CD4-positive, CD25-positive, alpha-beta regulatory T cell (primary cell): ENCODE results near the gene TCEANC2. TPM values are rescaled to one million over a fixed set of nuclear protein-coding genes. Genes with fewer than 3 reads are reported as not detected.

Experiments
- ATAC-seq, 2 donors: fragments of 150-1000 bp; cut with Tn5 transposase; one replicate each; pipeline ENCODE4 v1.10.0; 2021; ENCODE audit warnings: low read depth in 2 of 2, moderate number of reproducible peaks in 2 of 2, moderate library complexity in 1 of 2
- DNase-seq, 3 donors: peaks; one replicate each; pipeline versions ENCODE4 v3.0.0 to v3.0.0-alpha.2; 2012 to 2022; ENCODE audit warnings: mixed read lengths in 1 of 3
- H3K27ac ChIP-seq: one replicate; pipeline ENCODE4 v1.7.0; 2013; ENCODE audit warnings: mild to moderate bottlenecking, low read length; ENCODE audit not compliant: insufficient read depth, poor library complexity, severe bottlenecking
- H3K27me3 ChIP-seq: one replicate; pipeline ENCODE4 v1.7.0; 2013; ENCODE audit warnings: low read length; ENCODE audit not compliant: control insufficient read depth, insufficient read depth
- H3K36me3 ChIP-seq: one replicate; pipeline ENCODE4 v1.7.0; 2013; ENCODE audit warnings: mild to moderate bottlenecking, low read length, moderate library complexity; ENCODE audit not compliant: control insufficient read depth, insufficient read depth
- H3K4me1 ChIP-seq: 2 replicates; pipeline ENCODE4 v1.7.0; 2013; ENCODE audit warnings: mild to moderate bottlenecking, low read length; ENCODE audit not compliant: insufficient read depth, control insufficient read depth, poor library complexity, severe bottlenecking
- H3K4me3 ChIP-seq: one replicate; pipeline ENCODE4 v1.7.0; 2013; ENCODE audit warnings: low read depth, mild to moderate bottlenecking, low read length, moderate library complexity
- H3K9me3 ChIP-seq, 2 experiments: 1 replicate in 1 of 2; 2 replicates in 1 of 2; pipeline ENCODE4 v1.7.0; 2013; ENCODE audit warnings: low read length in 2 of 2, mild to moderate bottlenecking in 1 of 2, moderate library complexity in 1 of 2; ENCODE audit not compliant: control insufficient read depth in 2 of 2
- H3K27ac Mint-ChIP-seq, 3 donors: one replicate each; pipeline ENCODE4 v1.8.0; 2020 to 2022; ENCODE audit warnings: mild to moderate bottlenecking in 3 of 3, mixed read lengths in 3 of 3, moderate library complexity in 2 of 3
- H3K27me3 Mint-ChIP-seq: one replicate; pipeline ENCODE4 v1.8.0; 2022; ENCODE audit warnings: mild to moderate bottlenecking, mixed read lengths
- H3K36me3 Mint-ChIP-seq: one replicate; pipeline ENCODE4 v1.8.0; 2020; ENCODE audit warnings: mixed read lengths
- H3K4me1 Mint-ChIP-seq, 4 donors: one replicate each; pipeline ENCODE4 v1.8.0; 2020 to 2022; ENCODE audit warnings: mixed read lengths in 4 of 4, mild to moderate bottlenecking in 1 of 4
- H3K4me3 Mint-ChIP-seq, 4 donors: one replicate each; pipeline ENCODE4 v1.8.0; 2020 to 2022; ENCODE audit warnings: mild to moderate bottlenecking in 4 of 4, mixed read lengths in 4 of 4, moderate library complexity in 3 of 4
- H3K9me3 Mint-ChIP-seq, 7 donors: one replicate each; pipeline ENCODE4 v1.8.0; 2020 to 2022; ENCODE audit warnings: mixed read lengths in 7 of 7, mild to moderate bottlenecking in 3 of 7, moderate library complexity in 2 of 7
- polyA plus RNA-seq, 4 donors: library from polyadenylated mRNA; unstranded; fragments of 300-500 nt; fragmentation: Illumina TruSeq; gene quantifications; one replicate each; pipeline ENCODE4 v1.2.3, GENCODE V29; 2021
- total RNA-seq: library from RNA; stranded (reverse); gene quantifications from one replicate; pipeline ENCODE4 v1.2.3, GENCODE V29; 2022

The TCEANC2 gene
- total and polyA plus RNA-seq, 5 donors from 2014 or later: 3.6 to 8.4 (median 6.2) TPM

DNA sequence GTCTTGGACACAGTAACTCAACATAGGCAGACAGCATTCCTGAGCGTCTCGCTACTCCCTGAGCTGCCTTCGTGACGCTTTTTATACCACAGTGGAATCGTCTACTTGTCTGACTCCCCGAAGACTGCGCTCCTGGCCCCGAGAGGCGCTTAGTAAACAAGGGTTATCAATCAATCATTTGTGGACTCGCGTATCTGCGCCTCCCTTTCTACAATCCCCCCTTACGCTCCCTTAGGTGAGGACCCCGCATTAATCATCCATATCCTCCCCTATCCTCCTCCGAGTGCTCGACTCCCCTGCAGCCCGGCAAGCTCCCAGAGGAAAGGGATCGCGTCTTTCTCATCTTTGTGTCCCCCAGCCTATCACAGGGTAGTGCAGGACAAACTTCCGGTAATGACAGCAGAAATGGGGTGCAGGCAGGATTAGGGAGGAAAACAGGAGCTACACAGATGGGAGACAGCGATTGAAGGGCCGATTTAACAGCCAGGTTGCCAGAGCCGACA, 926 bp upstream of the TCEANC2 start:
- Mint-ChIP-seq H3K9me3 (no peaks in the 10 kb centered on the region), H3K36me3 (peaks cover 17% of the 10 kb centered on the region), H3K4me3 (no peak overlapping the region), H3K27me3 (no peaks in the 10 kb centered on the region), H3K27ac (no peak overlapping the region), H3K4me1 (peaks cover under 1 to 59% (median 42%) of the 10 kb centered on the region in 4 donors)
- peaks cover 69% of the 10 kb centered on the region for H3K4me1 ChIP-seq
- H3K36me3 ChIP-seq: peaks cover 7% of the 10 kb centered on the region
- H3K27me3 ChIP-seq: no peaks in the 10 kb centered on the region
- H3K27ac ChIP-seq: peak overlapping the region; percentile 93
- DNase-seq (peak in 2 of 3 donors; percentile 43 to 60), ATAC-seq (no peak)
- peak overlapping the region; percentile 98 for H3K4me3 ChIP-seq
- no peaks in the 10 kb centered on the region for H3K9me3 ChIP-seq

DNA sequence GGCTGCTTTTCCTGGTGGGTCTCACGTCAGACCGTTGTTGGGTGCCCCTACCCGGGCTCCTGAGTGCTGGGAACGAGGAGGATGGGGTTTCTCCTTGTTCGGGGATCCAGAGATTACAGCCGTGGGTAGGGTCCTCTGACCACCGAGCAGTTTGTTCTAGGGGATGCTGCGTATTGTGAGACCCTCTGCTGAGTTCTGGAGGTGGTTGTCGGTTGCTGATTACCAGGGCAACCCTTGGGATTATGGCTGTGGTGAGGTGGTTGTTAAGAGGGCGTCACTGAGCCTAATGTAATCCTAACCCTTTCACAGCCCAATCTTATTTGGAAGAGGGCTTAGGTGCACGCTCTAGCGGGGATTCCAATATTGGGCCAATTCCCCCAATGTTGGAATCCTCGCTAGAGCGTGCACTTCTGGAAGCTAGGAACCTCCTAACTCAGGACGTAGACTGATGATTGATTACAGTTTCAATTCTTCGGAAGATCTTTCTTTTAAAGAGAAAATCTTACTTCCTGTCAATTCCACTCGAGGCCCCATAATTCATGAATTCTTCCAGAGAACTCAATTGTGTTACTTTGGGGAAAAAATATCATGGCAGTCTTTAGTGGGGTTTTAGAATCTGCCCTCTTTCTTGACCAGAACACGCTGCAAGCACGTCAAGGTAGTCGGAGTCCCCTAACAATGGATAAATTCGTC, 483 bp downstream of the TCEANC2 start:
- Histone ChIP-seq H3K27ac (peak overlapping the region; percentile 93), H3K4me3 (peak overlapping the region; percentile 98), H3K27me3 (no peaks in the 10 kb centered on the region), H3K36me3 (peaks cover 11% of the 10 kb centered on the region), H3K4me1 (peaks cover 56% of the 10 kb centered on the region), H3K9me3 (no peaks in the 10 kb centered on the region)
- ATAC-seq: no peak
- Mint-ChIP-seq H3K27ac (no peak overlapping the region), H3K4me3 (no peak overlapping the region), H3K4me1 (peaks cover 9 to 59% (median 38%) of the 10 kb centered on the region in 4 donors), H3K27me3 (no peaks in the 10 kb centered on the region), H3K36me3 (peaks cover 27% of the 10 kb centered on the region), H3K9me3 (no peaks in the 10 kb centered on the region)
- DNase-seq: peak in 2 of 3 donors; percentile 1 to 30

DNA sequence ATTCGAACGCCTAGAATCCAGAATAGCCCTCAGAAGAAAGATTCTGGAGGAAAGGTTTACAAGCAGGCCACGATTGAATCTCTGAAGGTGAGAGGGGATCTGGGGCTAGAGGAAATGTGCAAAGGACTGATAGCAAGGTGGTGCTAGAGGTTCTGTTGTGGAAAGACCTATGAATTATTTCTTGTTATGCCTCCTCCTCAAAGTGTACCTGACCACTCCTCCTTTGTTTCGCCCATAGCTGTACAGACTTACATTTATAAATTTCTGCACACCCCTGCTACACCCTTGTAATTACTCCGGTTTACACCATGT, 986 bp downstream of the TCEANC2 start:
- Mint-ChIP-seq H3K9me3 (no peaks in the 10 kb centered on the region), H3K36me3 (peaks cover 28% of the 10 kb centered on the region), H3K27ac (no peak overlapping the region), H3K4me1 (peaks cover 9 to 59% (median 35%) of the 10 kb centered on the region in 4 donors), H3K4me3 (no peak overlapping the region), H3K27me3 (no peaks in the 10 kb centered on the region)
- peak overlapping the region; percentile 93 for H3K27ac ChIP-seq
- H3K36me3 ChIP-seq: peaks cover 8% of the 10 kb centered on the region
- DNase-seq: peak in 2 of 3 donors; percentile 1 to 41
- ATAC-seq: no peak
- H3K4me3 ChIP-seq: peak overlapping the region; percentile 98
- H3K27me3 ChIP-seq: no peaks in the 10 kb centered on the region
- H3K9me3 ChIP-seq: no peaks in the 10 kb centered on the region
- H3K4me1 ChIP-seq: peaks cover 52% of the 10 kb centered on the region

GRCh38 chr1:54064299-54064698, 10.9 kb downstream of the TCEANC2 start:
- Mint-ChIP-seq H3K4me3 (no peak overlapping the region), H3K9me3 (no peaks in the 10 kb centered on the region), H3K4me1 (peaks cover 4 to 26% (median 15%) of the 10 kb centered on the region in 4 donors), H3K27ac (no peak overlapping the region), H3K36me3 (peaks cover 5% of the 10 kb centered on the region), H3K27me3 (no peaks in the 10 kb centered on the region)
- H3K27me3 ChIP-seq: no peaks in the 10 kb centered on the region
- no peak for ATAC-seq
- no peaks in the 10 kb centered on the region for H3K9me3 ChIP-seq
- no peaks in the 10 kb centered on the region for H3K36me3 ChIP-seq
- no peak overlapping the region for H3K4me3 ChIP-seq
- no peaks in the 10 kb centered on the region for H3K4me1 ChIP-seq
- no peak overlapping the region for H3K27ac ChIP-seq
- DNase-seq: no peak

- ATAC-seq: peak in 1 of 2 donors; percentile 27
Measured at GRCh38 chr1:54069791-54070170, 16.4 kb downstream of the TCEANC2 start.

GRCh38 chr1:54070171-54070837, 16.9 kb downstream of the TCEANC2 start:
- peak in 2 of 3 donors; percentile 63 to 73 for DNase-seq
- H3K27ac Mint-ChIP-seq: peak overlapping the region in 1 of 3 donors; percentile 2
- peak; percentile 91 to 94 for ATAC-seq
- no peak overlapping the region for H3K27ac ChIP-seq
- no peaks in the 10 kb centered on the region for H3K4me1 ChIP-seq
- no peaks in the 10 kb centered on the region for H3K27me3 Mint-ChIP-seq
- no peaks in the 10 kb centered on the region for H3K9me3 ChIP-seq
- H3K27me3 ChIP-seq: no peaks in the 10 kb centered on the region
- no peak overlapping the region for H3K4me3 ChIP-seq
- peaks cover 6% of the 10 kb centered on the region for H3K36me3 Mint-ChIP-seq
- H3K4me1 Mint-ChIP-seq: peaks cover 2 to 6% (median 5%) of the 10 kb centered on the region in 4 donors
- no peaks in the 10 kb centered on the region for H3K36me3 ChIP-seq
- H3K9me3 Mint-ChIP-seq: no peaks in the 10 kb centered on the region
- no peak overlapping the region for H3K4me3 Mint-ChIP-seq

More at GRCh38 chr1:54069791-54070170, 16.4 kb downstream of the TCEANC2 start:
- H3K27ac ChIP-seq: no peak overlapping the region
- H3K9me3 Mint-ChIP-seq: no peaks in the 10 kb centered on the region
- H3K27ac Mint-ChIP-seq: no peak overlapping the region
- DNase-seq: peak in 1 of 3 donors; percentile 5
- H3K4me3 ChIP-seq: no peak overlapping the region
- H3K36me3 ChIP-seq: no peaks in the 10 kb centered on the region
- peaks cover 2 to 10% (median 5%) of the 10 kb centered on the region in 4 donors for H3K4me1 Mint-ChIP-seq
- H3K4me1 ChIP-seq: no peaks in the 10 kb centered on the region
- H3K9me3 ChIP-seq: no peaks in the 10 kb centered on the region
- peaks cover 6% of the 10 kb centered on the region for H3K36me3 Mint-ChIP-seq
- no peaks in the 10 kb centered on the region for H3K27me3 ChIP-seq
- no peak overlapping the region for H3K4me3 Mint-ChIP-seq
- H3K27me3 Mint-ChIP-seq: no peaks in the 10 kb centered on the region

DNA sequence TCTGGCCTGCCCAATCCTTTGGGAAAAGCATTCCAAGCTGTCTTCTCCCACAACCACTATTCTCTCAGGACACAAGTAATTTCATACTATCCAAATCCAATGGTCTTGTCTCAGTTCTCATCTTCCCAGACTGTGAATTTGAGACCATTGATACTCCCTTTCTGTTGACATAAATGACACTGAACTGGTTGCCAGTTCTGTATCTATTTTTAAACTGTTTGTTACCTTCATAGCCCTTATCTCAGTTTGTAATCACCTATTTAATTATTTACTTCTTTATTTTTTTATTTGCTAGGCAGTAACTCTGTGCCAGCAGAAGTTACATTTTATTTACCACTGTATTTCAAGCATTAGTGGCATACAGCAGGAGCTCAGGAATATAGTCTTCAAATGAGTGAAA, 24.0 kb downstream of the TCEANC2 start:
- Mint-ChIP-seq H3K9me3 (no peaks in the 10 kb centered on the region), H3K27ac (peak overlapping the region in 1 of 3 donors; percentile 38)
- ATAC-seq: no peak

More for the DNA sequence above, 24.0 kb downstream of the TCEANC2 start:
- peaks cover 3 to 10% (median 7%) of the 10 kb centered on the region in 4 donors for H3K4me1 Mint-ChIP-seq
- no peaks in the 10 kb centered on the region for H3K27me3 ChIP-seq
- H3K4me1 ChIP-seq: no peaks in the 10 kb centered on the region
- H3K4me3 Mint-ChIP-seq: no peak overlapping the region
- no peak for DNase-seq
- H3K9me3 ChIP-seq: no peaks in the 10 kb centered on the region
- no peaks in the 10 kb centered on the region for H3K27me3 Mint-ChIP-seq
- peaks cover 8% of the 10 kb centered on the region for H3K36me3 Mint-ChIP-seq
- H3K36me3 ChIP-seq: peaks cover 5% of the 10 kb centered on the region
- H3K4me3 ChIP-seq: no peak overlapping the region
- H3K27ac ChIP-seq: no peak overlapping the region
